ENCODE measurements around the gene F8A1.
"Not testable (repeated sequence)": the region's sequence is repeated elsewhere in the genome, so short reads cannot be mapped to it uniquely, and the experiment has no call there.

DNA sequence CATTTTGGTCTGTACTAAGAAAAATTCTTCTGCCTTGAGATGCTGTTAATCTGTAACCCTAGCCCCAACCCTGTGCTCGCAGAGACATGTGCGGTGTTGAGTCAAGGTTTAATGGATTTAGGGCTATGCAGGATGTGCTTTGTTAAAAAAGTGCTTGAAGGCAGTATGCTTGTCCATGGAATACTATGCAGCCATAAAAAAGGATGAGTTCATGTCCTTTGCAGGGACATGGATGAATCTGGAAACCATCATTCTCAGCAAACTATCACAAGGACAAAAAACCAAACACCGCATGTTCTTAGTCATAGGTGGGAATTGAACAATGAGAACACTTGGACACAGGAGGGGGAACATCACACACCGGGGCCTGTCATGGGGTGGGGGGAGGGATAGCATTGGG, 23.9 kb downstream of the F8A1 start:
- TF ChIP-seq, protein P1, sequence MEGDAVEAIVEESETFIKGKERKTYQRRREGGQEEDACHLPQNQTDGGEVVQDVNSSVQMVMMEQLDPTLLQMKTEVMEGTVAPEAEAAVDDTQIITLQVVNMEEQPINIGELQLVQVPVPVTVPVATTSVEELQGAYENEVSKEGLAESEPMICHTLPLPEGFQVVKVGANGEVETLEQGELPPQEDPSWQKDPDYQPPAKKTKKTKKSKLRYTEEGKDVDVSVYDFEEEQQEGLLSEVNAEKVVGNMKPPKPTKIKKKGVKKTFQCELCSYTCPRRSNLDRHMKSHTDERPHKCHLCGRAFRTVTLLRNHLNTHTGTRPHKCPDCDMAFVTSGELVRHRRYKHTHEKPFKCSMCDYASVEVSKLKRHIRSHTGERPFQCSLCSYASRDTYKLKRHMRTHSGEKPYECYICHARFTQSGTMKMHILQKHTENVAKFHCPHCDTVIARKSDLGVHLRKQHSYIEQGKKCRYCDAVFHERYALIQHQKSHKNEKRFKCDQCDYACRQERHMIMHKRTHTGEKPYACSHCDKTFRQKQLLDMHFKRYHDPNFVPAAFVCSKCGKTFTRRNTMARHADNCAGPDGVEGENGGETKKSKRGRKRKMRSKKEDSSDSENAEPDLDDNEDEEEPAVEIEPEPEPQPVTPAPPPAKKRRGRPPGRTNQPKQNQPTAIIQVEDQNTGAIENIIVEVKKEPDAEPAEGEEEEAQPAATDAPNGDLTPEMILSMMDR (IDR thresholded peaks at IDR 0.05) = not testable (repeated sequence)
- TF ChIP-seq POLR2A (IDR thresholded peaks at IDR 0.05) = not testable (repeated sequence)

Data from right lobe of liver (tissue), 4 donors.